H9 (cell line): ENCODE measurements around the gene IGLL1. TPM values are rescaled to one million over a fixed set of nuclear protein-coding genes. Genes with fewer than 3 reads are reported as not detected.
A peak's percentile ranks its signal among the peaks of the same experiment; 100 is the strongest.

Experiments
- DNase-seq: peaks from one replicate; pipeline ENCODE4 v3.0.0-alpha.2; 2017
- H2AFZ ChIP-seq: one replicate; pipeline ENCODE4 v1.6.1; 2013; ENCODE audit warnings: mild to moderate bottlenecking, low read length, control low read depth, moderate library complexity
- H2AK5ac ChIP-seq: 2 replicates; pipeline ENCODE4 v1.6.1; 2013; ENCODE audit warnings: low read length, control low read depth, mixed read lengths; ENCODE audit not compliant: insufficient read length
- H2BK120ac ChIP-seq: one replicate; pipeline ENCODE4 v1.6.1; 2013; ENCODE audit warnings: low read depth, mild to moderate bottlenecking, low read length, control low read depth, inconsistent platforms; ENCODE audit not compliant: poor library complexity, severe bottlenecking
- H2BK12ac ChIP-seq: 2 replicates; pipeline ENCODE4 v1.6.1; 2013; ENCODE audit warnings: low read length, control low read depth, mixed read lengths, low read depth; ENCODE audit not compliant: insufficient read length
- H2BK15ac ChIP-seq: 2 replicates; pipeline ENCODE4 v1.6.1; 2013; ENCODE audit warnings: low read depth, low read length, control low read depth
- H2BK20ac ChIP-seq: one replicate; pipeline ENCODE4 v1.6.1; 2013; ENCODE audit warnings: low read depth, mild to moderate bottlenecking, low read length, control low read depth, inconsistent platforms; ENCODE audit not compliant: poor library complexity, severe bottlenecking
- H2BK5ac ChIP-seq: 2 replicates; pipeline ENCODE4 v1.6.1; 2013; ENCODE audit warnings: low read length, control low read depth, mixed read lengths; ENCODE audit not compliant: insufficient read length
- H3K14ac ChIP-seq: 2 replicates; pipeline ENCODE4 v1.6.1; 2013; ENCODE audit warnings: low read length, control low read depth; ENCODE audit not compliant: insufficient read depth
- H3K18ac ChIP-seq: 2 replicates; pipeline ENCODE4 v1.6.1; 2013; ENCODE audit warnings: low read depth, mild to moderate bottlenecking, mixed read lengths, low read length, control low read depth; ENCODE audit not compliant: insufficient read length
- H3K23ac ChIP-seq: 2 replicates; pipeline ENCODE4 v1.6.1; 2013; ENCODE audit warnings: low read length, control low read depth, mixed read lengths, low read depth; ENCODE audit not compliant: insufficient read length
- H3K23me2 ChIP-seq: 2 replicates; pipeline ENCODE4 v1.6.1; 2013; ENCODE audit warnings: low read depth, mild to moderate bottlenecking, mixed read lengths, low read length, control low read depth; ENCODE audit not compliant: insufficient read length, poor library complexity, severe bottlenecking
- H3K27ac ChIP-seq: 2 replicates; pipeline ENCODE4 v1.5.1; 2013; ENCODE audit warnings: low read length, control low read depth, mixed read lengths, low read depth; ENCODE audit not compliant: insufficient read length
- H3K27me3 ChIP-seq: 2 replicates; pipeline ENCODE4 v1.6.1; 2013; ENCODE audit warnings: low read length, control low read depth, inconsistent platforms; ENCODE audit not compliant: insufficient read depth
- H3K4ac ChIP-seq: 2 replicates; pipeline ENCODE4 v1.6.1; 2013; ENCODE audit warnings: low read depth, mild to moderate bottlenecking, control low read depth, inconsistent platforms, low read length, moderate library complexity
- H3K4me1 ChIP-seq: 2 replicates; pipeline ENCODE4 v1.6.1; 2013; ENCODE audit warnings: low read length, control low read depth, inconsistent platforms; ENCODE audit not compliant: insufficient read depth
- H3K4me2 ChIP-seq: 2 replicates; pipeline ENCODE4 v1.6.1; 2013; ENCODE audit warnings: low read length, control low read depth, mixed read lengths; ENCODE audit not compliant: insufficient read length, insufficient read depth
- H3K56ac ChIP-seq: 2 replicates; pipeline ENCODE4 v1.6.1; 2013; ENCODE audit warnings: low read depth, mild to moderate bottlenecking, mixed read lengths, low read length, control low read depth; ENCODE audit not compliant: insufficient read length
- H3K79me1 ChIP-seq: 2 replicates; pipeline ENCODE4 v1.6.1; 2013; ENCODE audit warnings: low read depth, mild to moderate bottlenecking, moderate library complexity, low read length, control low read depth, inconsistent platforms; ENCODE audit not compliant: insufficient read depth, poor library complexity, severe bottlenecking
- H3K79me2 ChIP-seq: 2 replicates; pipeline ENCODE4 v1.6.1; 2013; ENCODE audit warnings: low read length, control low read depth, inconsistent platforms; ENCODE audit not compliant: insufficient read depth
- H3K9ac ChIP-seq: 2 replicates; pipeline ENCODE4 v1.6.1; 2013; ENCODE audit warnings: low read length, control low read depth, mixed read lengths; ENCODE audit not compliant: insufficient read length; ENCODE audit errors: extremely low read depth
- H3K9me3 ChIP-seq: one replicate; pipeline ENCODE4 v1.6.1; 2013; ENCODE audit warnings: low read depth, low read length, inconsistent platforms; ENCODE audit not compliant: control insufficient read depth
- H3T11ph ChIP-seq: one replicate; pipeline ENCODE4 v1.6.1; 2013; ENCODE audit warnings: mild to moderate bottlenecking, low read length, control low read depth, inconsistent platforms
- H4K20me1 ChIP-seq: one replicate; pipeline ENCODE4 v1.6.1; 2013; ENCODE audit not compliant: control insufficient read depth, insufficient read length, insufficient read depth
- H4K5ac ChIP-seq: 2 replicates; pipeline ENCODE4 v1.6.1; 2013; ENCODE audit warnings: low read depth, mild to moderate bottlenecking, mixed read lengths, low read length, control low read depth; ENCODE audit not compliant: insufficient read length
- H4K8ac ChIP-seq: replicated peaks from 2 replicates; pipeline ENCODE4 v1.6.1; 2013; ENCODE audit warnings: low read length, control low read depth, mixed read lengths, low read depth; ENCODE audit not compliant: insufficient read length
- H4K91ac ChIP-seq: 2 replicates; pipeline ENCODE4 v1.6.1; 2013; ENCODE audit warnings: low read depth, mild to moderate bottlenecking, moderate library complexity, mixed read lengths, low read length, control low read depth; ENCODE audit not compliant: insufficient read length
- H3K27ac Mint-ChIP-seq, 3 experiments: 2 replicates in 2 of 3; 3 replicates in 1 of 3; pipeline ENCODE4 v1.8.0; 2020 to 2021; ENCODE audit warnings: mixed read lengths in 3 of 3, mild to moderate bottlenecking in 1 of 3, moderate library complexity in 1 of 3
- H3K27me3 Mint-ChIP-seq: 2 replicates; pipeline ENCODE4 v1.8.0; 2021; ENCODE audit warnings: low read depth, mild to moderate bottlenecking, moderate library complexity, mixed read lengths
- H3K36me3 Mint-ChIP-seq, 3 experiments: 2 replicates in 2 of 3; 3 replicates in 1 of 3; pipeline ENCODE4 v1.8.0; 2020 to 2021; ENCODE audit warnings: low read depth in 3 of 3, mixed read lengths in 3 of 3; ENCODE audit not compliant: insufficient read depth in 1 of 3
- H3K4me1 Mint-ChIP-seq, 2 experiments: 2 replicates each; pipeline ENCODE4 v1.8.0; 2020; ENCODE audit warnings: mixed read lengths in 2 of 2
- H3K4me3 Mint-ChIP-seq, 2 experiments: 2 replicates in 1 of 2; 3 replicates in 1 of 2; pipeline ENCODE4 v1.8.0; 2020 to 2021; ENCODE audit warnings: mild to moderate bottlenecking in 2 of 2, mixed read lengths in 2 of 2, moderate library complexity in 1 of 2
- H3K9me3 Mint-ChIP-seq, 2 experiments: 2 replicates in 1 of 2; 3 replicates in 1 of 2; pipeline ENCODE4 v1.8.0; 2020; ENCODE audit warnings: mild to moderate bottlenecking in 2 of 2, mixed read lengths in 2 of 2, moderate library complexity in 1 of 2
- CTCF ChIP-seq: fragments of 200-600 bp; sonication (generic); conservative IDR thresholded peaks from 3 replicates; pipeline ENCODE4 v1.8.0; 2021; ENCODE audit warnings: antibody characterized with exemption, mild to moderate bottlenecking
- WGBS: extraction: QIAGEN DNeasy Blood & Tissue Kit; methylation state at CpG from one replicate; pipeline ENCODE4 v1.1.7; 2013; ENCODE audit warnings: missing lambda C conversion rate, low lambda C conversion rate, mixed read lengths; ENCODE audit not compliant: insufficient read length; ENCODE audit errors: extremely low coverage; 5-methylcytosine and 5-hydroxymethylcytosine counted together
- total RNA-seq: library from RNA; stranded (reverse); gene quantifications from 2 replicates; pipeline ENCODE4 v1.2.1, GENCODE V29; 2021

Gene IGLL1
- total RNA-seq, 1 experiment from 2014 or later: not detected

DNA sequence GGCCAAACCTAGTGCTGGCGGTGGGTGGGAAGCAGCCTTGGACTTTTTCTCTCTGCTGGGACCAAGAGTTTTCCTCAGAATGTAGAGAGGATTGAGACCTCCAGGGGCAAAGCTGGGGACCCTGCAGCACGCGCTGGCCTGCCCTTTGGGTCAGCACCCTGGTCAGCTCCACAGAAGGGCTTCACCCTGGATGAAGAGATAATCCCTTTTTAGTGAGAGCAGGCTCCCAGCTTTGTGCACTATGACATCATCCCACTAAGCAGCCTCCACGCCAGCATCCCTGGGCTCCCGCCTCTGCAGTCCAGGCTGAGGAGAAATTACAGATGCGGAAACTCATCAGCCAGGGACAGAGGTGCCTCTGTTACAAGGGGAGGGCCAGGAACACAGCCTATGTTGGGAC, 28.5 kb upstream of the IGLL1 start:
- no peaks in the 10 kb centered on the region for H3K4me1 Mint-ChIP-seq
- H3K9me3 Mint-ChIP-seq: no peaks in the 10 kb centered on the region
- H3K18ac ChIP-seq: no peak overlapping the region
- H3K4ac ChIP-seq: no peak overlapping the region
- H2BK15ac ChIP-seq: no peak overlapping the region
- peaks cover 77% of the 10 kb centered on the region for H3K27me3 Mint-ChIP-seq
- H4K91ac ChIP-seq: no peak overlapping the region
- H3K79me1 ChIP-seq: no peaks in the 10 kb centered on the region
- DNase-seq: peak; percentile 67
- H3K27ac Mint-ChIP-seq: no peak overlapping the region
- TF ChIP-seq CTCF: no peak
- H3K23ac ChIP-seq: no peak overlapping the region
- H3K4me1 ChIP-seq: no peaks in the 10 kb centered on the region
- H3K36me3 Mint-ChIP-seq: no peaks in the 10 kb centered on the region; a peak in 1 of 7 replicates
- no peak overlapping the region for H2AFZ ChIP-seq
- no peak overlapping the region for H3K27ac ChIP-seq
- H3K23me2 ChIP-seq: no peaks in the 10 kb centered on the region
- no peaks in the 10 kb centered on the region for H3K79me2 ChIP-seq
- no peak overlapping the region for H4K5ac ChIP-seq
- no peak overlapping the region for H2BK120ac ChIP-seq
- no peak overlapping the region for H3K14ac ChIP-seq
- no peak overlapping the region for H3T11ph ChIP-seq
- H4K8ac ChIP-seq: no peak overlapping the region
- no peak overlapping the region for H2BK12ac ChIP-seq
- no peak overlapping the region for H2BK5ac ChIP-seq
- WGBS: no CpG with 5 or more reads among the region's 6 CpGs
- H4K20me1 ChIP-seq: no peaks in the 10 kb centered on the region
- no peak overlapping the region for H3K56ac ChIP-seq
- H3K9me3 ChIP-seq: no peaks in the 10 kb centered on the region
- no peak overlapping the region for H3K9ac ChIP-seq
- H2AK5ac ChIP-seq: no peak overlapping the region
- H3K27me3 ChIP-seq: no peaks in the 10 kb centered on the region; the same call in 1 of the 2 replicates
- no peak overlapping the region for H3K4me3 Mint-ChIP-seq
- H2BK20ac ChIP-seq: no peak overlapping the region
- no peak overlapping the region for H3K4me2 ChIP-seq
